CD4-positive, alpha-beta T cell treated with Interleukin-12 subunit alpha and Interleukin-12 subunit beta, for 1 hour (primary cell): ENCODE results near the gene CBX6.

ENCODE experiments used
- DNase-seq: peaks from one replicate; pipeline ENCODE4 v3.0.0-alpha.2; 2020

The CBX6 gene

DNA sequence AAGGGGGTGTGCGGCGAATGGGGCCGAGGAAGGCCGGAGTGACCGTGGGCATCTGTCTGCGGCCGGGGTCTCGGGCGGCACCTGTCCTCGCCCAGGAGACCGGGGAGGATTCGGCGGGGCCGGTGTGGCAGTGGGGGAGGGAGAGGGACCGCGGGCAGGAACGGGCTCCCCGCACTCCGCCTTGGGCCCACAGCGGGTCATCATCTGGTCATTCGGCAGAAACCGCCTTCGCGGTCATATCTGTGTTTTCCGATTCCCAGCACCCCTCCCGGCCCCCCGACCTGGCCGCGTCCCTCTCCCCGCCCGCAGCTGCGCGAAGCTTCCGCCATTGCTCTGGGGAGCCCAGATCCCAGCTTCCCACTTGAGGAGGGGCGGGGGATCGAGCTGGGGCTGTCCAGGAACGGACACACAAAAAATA, 824 bp upstream of the CBX6 start:
- no peak for DNase-seq

DNA sequence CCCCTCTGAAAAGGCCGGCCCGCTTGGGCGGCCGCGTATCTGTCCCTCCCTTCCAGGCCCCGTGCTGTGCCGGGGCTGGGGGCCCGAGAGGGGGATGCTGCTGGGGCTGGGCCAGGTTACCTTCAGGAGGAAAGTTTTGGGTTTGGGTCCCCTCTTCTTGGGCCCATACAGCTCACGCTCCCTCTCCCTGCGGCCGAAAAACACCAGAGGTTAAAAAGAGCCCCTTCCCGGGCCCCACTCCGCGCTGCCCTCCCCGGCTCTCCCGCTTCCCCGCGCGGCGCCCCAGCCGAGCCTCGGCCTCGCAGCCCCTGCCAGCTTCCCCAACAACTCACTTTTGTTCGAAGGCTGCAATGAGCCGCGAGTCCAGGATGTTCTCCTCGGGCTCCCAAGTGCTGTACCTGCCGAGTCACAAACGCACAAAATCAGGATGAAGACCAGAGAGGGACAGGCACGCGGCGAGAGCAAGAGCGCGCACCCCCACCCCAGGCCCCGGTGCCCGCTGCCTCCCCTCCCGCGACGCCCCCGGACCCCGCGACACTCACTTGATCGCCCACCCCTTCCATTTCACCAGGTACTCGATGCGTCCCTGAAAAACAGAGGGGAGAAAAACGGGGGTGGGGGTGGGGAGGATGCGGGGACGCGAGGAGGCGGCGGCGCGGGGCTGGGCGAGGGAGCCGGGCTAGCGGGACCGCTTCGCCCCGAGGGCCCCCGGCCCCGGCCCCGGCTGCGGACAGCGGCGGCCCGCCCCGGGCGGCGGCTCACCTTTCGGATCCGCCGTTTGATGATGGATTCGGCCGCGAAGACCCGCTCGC, 450 bp downstream of the CBX6 start:
- DNase-seq = peak; percentile 17

DNA sequence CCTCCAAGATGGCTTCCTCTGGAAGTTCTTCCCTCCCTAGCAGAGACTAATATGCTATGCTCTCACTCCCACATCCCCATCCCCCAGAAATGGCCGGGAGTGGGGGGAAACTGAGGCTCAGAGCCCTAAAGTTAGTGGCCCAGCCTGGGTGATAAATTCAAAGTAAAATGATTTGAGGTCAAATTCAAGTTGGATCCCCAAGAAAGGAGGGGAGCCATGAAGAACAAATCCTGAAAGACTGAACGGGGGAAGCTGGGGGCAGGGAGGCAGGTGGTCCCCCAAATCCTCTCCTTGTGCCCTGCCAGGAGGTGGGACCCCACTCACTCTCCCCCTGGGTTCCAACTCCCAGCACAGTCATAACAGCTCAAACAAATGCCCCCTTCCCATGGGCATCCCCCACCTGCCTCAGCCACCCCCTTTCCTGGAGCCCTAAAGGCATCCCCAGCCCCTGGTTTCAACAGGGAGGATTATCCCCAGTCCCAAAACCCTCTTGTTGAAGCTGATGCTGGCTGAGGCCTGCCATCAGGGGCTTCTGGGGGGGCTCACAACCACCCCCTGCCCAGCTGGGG, 1.1 kb downstream of the CBX6 start:
- DNase-seq = no peak

DNA sequence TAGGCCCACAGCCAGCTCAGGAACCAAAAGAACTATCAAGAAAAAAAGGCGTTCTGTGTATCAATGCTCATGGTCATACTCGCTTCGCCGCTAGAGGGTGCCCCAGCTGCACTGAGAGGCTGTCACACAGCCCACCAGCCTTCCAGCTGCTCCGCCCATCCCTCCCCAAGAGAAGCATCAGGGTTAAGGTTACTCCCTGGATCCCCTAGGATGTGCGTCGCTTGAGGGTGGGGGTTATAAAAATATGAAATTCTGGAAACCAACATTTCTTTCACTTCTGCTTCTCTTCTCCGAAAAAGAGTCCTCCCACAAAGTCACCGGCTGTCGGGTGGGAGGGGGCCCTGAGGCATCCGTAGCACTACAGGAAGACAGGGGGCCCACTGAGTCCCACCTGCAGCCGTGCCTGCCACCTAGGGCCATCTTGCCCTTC, 1.7 kb downstream of the CBX6 start:
- DNase-seq = peak; percentile 88

DNA sequence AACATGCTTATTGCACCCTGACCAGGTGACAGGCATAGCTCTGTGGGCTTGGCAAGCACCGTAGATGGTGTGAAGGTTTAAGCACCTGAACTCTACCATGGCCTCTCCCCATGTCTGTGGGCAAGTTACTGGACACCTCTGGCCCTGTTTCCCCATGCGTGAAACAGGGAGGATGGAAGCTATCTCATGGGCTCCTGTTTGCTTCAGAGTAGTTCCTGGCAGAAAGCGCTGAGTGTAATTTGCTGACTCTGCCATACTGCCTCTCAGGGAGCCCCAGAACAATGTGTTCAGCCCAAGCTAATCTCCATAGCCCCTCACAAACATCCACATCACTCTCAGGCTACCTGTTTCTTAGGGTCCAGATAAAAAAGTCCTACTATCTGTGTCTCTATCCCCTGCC, 2.4 kb downstream of the CBX6 start:
- DNase-seq = no peak

DNA sequence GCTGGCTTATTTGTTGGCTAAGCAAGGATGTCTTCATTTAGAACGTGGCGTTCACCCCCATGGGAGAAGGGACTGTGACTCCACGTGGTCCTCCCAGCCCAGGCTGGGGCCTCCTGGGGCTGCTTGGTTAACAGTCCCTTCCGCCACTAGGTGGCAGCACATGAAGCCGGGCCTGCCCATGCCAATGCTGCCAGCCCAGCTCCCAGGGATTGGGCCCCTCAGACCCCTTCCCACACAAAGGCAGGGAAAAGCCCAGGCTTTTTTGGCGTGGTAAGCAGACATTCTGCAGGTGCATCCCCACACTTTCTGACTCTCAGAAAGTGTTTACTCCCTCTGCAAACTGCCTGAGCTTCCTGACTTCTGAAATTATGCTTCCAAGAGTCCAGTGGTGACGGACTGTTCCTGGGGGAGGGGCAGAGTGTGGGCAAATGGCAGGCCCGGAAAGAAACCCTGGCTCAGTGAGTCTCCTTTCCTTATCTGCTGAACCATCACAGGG, 3.1 kb downstream of the CBX6 start:
- peak; percentile 83 for DNase-seq

DNA sequence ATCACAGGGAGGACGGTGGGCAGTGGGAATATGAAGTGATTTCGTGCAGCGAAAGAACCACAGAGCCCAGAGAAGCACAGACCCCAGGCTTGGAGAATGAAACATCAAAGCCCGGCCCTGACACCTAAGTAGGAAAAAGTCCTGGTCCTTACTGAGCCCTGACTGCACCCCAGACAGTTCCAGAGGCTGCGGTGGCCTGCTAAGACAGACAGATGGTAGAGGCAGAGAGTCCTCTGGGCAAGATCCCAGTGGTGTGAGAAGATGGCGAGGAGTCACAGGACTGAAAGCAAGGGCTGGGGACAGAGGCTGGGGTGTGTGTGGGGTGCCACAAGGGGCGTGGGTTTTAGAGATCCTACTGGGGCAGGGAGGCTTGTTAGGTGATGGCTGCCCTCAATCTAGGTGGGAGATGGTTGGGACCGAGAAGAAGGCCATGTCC, 3.7 kb downstream of the CBX6 start:
- no peak for DNase-seq

DNA sequence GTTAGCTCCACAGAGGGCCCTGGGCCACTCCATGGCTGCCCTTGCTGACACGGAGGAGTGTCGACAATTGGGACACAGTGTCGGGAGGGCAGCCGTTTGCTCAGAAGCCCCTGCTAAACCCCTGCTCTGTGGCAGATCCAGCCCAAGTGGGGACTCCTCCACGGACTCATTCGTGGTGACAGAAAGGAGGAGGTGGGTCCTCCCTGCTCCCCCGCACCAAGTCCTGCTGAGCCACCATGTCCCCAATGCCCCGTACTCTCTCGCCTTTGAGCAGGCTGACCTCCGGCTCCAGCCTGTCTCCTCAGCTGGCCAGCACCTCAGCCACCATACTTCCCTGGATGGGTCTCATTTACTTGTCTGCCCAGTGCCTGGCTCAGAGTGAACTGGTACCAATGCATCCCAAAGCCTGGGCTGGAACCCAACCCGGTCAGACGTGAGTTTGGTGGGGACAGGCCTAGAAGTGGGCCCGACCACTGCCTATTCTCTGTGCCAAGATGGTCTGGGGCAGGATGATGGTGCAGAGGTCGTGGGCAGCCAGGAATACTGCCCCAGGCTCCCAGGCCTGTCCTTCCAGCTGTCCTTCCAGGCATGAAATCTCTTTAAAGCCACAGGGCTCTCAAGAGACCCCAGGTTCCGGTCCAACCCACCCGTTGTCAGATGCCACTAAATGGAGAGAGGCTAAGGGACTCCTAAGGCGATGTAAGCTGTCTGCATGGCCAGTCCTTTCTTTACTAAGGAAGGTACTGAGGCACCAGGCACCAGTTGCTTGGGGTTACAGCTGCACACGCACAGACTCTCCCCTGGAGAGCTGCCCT, 4.3 kb downstream of the CBX6 start:
- no peak for DNase-seq

DNA sequence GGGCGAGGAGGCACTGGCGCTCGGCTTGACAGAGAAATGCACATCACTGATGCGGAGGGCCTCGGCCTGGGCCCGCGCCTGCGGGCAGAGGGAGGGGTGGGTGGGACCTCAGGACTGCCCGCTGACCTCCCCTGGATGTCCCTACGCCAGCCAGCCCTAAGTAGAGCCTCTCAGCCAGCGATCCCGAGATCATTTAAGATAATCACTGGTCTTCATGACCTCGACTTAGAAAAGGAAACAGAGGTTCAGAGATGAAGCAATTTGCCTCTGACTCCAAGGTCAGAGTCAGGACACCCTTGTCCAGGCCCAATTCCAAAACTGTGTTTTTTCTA, 4.9 kb downstream of the CBX6 start:
- no peak for DNase-seq

DNA sequence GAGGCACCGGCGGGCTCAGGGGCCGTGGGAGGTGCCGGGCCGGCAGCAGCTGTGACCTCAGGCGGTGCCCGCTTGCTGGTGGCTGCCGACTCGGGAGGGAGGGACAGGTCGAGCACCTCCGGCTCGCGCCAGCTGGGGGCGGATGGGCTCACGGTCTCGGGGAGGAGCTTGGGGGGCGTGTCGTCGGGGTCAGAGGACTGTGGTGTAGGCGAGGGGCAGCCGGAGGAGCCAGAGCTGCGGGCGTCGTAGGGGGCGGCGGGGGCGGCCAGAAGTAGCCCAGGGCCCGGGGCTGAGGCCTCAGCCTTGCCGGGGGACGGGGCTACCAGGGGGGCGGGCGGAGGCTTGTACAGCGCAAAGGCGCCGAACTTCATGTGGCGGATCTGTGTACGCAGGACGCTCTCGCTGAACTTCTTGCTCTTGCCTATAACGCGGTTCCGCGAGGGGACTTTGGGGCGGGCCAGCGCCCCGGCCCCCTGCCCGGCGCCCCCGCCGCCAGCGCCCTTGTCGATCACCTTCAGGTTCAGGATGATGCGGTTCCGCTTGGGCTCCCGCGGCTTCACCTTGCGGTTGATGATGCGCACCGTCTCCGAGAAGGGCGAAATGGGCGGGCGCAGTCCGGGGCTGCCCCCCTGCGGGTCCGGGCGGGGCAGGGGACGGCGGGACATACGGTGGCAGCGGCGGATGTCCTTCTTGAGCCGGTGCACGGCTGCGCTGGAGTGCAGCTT, 5.5 kb downstream of the CBX6 start:
- no peak for DNase-seq

DNA sequence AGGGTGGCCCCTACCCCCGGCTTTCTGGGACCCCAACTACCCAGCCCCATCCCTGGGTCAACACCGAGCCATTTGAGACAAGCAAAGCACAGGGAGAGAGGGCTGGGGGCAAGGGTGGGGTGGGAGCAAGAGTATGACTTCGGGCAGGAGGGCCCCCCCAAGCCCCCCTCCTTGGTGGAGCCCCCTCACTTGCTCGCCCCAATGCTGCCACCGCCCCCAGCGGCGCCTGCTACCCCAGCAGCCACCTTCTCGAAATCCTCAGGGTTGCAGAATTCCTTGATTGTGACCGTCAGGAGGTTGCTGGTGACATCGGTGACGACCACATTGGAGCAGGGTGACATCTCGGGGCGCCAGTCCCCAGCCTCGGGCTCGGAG, 6.0 kb downstream of the CBX6 start:
- no peak for DNase-seq

DNA sequence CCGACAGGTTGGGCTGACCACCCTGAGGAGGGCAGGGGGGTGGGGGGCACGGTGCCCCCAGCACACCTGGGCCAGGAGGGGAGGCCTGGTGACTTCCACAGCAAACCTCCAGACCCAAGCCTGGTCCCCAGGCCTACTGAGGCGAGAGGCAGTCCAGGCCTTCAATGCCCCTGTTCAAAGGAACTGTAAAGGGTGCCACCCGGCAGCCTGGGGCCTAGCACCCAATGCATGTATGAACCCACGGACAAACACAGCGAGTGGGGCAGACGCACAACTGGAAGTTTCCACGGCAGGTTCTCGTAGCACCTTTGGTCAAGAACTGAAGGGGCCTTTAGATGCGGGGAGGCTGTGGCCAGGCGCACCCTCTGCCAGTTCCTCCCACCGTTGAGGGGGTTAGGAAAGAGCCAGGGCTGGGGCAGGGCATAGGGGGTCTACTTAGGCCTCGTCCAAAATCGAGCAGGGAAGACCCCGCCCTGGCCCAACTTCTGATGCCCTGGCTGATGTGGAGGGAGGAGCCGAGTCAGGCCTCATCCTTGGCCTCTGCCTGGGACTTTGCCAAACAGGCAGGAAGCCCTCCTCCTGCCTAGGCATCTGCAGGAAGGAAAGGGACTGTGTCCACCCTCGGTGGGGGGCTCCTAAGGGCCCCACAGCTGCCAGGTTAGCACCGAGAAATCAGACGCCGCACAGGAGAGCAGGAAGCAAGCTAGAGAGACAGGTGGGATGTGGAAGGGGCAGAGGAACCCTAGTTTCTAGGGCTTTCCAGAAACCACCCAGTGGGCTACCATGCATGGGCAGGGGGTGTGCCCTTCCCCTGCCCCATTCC, 6.6 kb downstream of the CBX6 start:
- DNase-seq = no peak

DNA sequence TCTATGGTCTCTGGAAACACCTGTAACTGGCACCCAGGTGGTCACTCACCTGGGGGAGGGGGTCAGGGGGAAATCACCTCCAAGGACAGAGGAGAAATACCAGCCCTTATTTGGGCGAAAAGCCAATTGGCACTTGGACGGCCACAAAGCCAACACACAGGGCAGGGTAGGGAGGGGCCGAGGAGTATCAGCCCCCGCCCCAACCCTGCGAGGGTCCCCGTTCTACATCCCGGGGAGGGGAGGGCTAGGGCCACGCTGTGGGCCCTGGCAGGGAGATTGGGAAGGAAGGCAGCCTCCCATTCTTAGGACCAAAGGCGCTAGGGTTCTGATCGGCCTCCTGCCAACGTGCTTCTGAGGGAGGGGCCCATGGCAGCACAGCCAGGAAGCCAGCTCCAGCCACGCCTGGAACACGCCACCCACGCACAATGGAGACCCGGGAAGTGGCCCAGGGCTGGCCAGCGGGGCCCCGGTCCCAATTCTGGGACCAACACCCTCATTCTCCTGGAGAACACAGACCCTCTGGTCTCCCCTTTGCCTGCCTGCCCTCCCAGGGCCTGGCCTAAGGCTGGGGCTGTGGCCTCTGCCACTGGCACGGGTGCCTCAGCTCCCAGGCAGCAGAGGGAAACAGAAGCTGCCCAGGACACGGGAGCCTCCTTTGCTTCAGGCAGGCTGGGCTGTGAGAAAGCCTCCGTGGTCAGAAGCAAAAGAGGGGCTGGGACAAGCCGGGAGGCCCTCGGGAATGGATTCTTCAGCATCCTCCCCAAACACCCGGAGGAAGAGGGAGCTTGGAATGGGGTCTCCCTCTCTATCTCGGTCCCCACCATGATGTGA, 7.4 kb downstream of the CBX6 start:
- DNase-seq = no peak

DNA sequence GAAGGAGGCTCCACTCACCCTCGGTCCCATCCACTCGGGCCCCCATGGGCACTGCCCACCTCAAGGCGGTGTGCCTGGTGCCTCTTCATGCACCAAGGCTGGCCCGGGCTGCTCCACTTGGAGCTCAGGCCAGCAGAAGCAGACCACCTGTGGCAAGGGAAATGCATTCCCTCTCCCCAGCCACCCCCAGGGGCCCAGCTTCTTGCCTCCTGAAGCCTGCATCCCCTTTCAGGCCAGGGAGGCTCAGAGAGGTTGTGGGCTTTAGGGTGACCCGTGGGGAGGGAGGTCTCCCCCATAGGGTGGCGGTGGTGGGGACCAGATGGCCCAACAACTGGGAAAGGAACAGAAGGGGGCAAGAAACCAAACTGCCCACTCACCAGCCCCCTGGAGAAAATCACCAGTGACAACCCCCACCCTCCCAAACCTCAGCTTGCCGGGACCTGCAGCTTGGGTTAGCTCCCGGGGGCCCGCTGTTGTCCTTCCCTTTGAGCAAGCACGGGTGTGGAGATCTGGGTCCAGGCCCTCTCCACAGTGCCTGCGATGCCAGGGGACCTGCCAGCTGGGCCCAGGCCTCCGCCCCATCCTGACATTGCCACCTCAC, 8.4 kb downstream of the CBX6 start:
- DNase-seq = no peak

DNA sequence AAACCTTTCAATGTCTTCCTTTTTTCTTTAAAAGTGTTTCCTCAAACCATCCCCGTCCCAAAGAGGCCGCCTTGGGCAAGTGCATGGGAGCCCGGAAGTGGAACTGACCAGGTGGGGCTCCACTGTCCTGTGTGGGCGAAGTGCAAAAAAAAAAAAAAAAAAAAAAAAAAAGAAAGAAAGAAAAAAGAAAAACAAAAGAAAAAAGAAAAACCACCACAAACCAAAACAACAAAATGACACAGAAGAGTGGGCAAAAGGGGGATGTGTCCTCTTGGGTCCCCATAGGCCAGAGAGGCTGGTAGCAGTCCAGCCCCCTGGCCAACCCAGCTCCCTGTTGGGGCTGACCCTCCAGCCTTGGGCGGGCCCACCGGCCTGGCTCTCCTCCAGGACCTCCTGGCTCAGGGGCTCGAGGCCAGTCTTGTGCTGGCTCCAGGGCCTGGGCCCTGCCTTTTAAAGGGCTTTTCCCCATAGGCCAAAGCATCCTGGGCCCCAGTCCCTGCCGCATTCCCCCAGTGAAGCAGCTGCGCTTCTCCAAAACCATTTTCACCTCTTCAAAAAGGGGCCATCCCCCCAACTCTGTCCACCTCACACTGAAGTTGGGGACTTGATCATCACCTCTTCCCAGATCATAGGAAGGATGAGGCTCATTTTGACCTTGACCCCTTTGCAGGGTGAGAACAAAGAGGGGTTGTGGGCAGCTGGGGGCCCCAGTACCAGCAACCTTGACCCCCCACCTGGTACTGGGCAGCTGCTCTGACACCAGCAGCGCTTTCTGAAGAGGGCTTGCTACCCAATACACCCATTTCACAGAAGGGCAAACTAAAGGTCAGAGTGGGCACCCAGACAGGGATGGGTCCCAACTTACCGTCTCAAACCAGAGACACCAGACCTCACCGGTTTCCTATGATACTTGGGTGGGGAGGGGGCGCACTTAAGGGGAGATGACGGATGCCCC, 9.4 kb downstream of the CBX6 start:
- no peak for DNase-seq

DNA sequence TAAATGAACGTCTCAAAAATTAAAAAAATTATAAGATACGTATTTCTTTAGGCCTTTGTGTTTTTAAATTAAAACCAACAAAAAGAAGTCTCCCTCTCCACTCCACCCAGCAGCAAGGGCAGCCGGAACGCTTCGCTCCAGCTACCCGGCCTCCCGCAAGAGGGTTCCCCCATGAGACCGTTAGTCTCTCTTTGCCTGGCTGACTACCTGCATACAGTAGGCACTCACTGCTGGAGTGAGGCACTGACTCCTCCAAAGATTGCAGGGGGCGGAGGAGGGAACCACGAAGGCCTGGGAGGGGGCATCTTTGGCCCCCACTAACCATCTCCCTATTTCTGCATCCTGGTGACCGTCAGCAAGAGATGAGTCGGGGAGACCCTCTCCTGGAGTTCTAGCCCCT, 10.1 kb downstream of the CBX6 start:
- no peak for DNase-seq

DNA sequence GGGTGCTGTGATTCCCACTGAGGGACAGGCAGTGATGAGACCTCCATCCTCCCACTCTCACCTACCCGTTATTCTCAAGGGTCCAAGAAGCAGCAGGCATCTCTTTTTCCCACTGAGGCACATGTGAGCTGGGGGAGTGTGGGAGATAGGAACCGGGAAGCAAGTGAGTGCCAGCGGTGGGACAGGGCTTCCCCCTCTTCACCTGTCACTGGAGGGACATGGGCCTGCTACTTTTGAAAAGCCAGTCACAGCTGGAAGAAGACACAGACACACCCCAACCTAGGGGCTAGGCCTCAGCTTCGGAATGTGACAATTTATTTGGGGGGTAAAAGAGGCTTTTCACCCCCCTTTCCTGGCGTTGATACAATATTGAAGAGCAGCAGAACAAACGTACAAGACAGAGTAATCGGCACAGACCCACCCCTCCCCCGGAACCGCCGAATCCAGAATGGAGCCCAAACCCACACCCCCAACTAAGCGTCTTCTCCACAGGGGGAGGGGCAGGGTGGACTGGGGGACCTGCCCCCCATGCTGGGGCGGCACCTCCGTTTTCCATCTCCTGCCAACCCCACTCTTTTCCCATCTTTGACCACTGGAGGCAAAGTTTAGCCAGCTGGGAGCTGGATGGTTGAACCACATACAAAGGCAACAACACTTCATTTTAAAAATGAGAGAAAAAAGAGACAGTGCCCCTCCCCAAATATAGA, 10.7 kb downstream of the CBX6 start:
- no peak for DNase-seq

DNA sequence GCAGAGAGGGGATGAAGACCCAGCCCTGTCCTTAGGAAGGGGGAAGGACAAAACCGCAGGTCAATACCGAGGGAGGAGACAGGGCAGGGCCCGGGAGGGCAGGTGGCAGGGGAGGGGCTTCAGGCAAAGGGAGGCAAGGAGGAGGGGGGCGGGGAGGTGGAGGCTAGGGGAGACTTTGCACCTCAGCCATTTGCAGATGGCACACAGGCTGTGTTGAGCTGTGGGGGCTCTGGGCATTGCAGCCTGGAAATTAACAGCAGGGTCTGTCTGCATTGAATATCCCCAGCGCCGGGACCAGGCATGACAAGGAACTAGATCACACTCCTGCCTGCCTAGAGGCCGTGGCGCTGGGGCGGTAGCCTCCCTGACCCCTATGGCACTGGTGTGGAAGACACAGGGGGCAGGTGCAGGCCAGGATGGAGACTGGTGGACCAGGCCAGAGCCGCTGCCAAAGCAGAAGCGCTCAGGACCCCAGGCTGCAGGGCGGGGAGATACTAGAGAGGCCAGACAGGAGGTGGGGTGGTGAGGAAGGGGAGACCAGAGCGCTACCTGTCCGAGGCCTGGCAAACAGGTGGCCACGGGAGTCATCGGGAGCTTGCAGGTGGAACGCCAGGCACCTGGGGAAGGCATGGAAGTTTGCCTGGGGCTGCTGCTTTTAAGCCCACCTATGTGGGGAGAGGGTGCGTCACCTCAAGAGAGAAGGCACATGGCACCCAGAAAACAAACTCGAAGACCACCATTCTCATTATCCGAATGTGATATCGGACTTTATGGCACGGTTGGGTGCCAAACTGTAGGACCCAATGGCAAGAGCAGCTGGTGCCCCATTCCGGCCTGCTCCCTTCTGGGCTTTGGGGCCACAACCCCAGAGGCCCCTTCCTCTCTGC, 11.5 kb downstream of the CBX6 start:
- no peak for DNase-seq
